Peyer's patch (tissue), 4 donors: ENCODE results near the gene CYB5R3. TPM values are rescaled to one million over a fixed set of nuclear protein-coding genes. Genes with fewer than 3 reads are reported as not detected.
A peak's percentile ranks its signal among the peaks of the same experiment; 100 is the strongest.

Source experiments
- DNase-seq, 3 donors: peaks; one replicate each; pipeline ENCODE4 v3.0.0-alpha.2; 2017 to 2019
- H3K27ac ChIP-seq, 4 donors: fragments of 200-600 bp; sonication (generic); one replicate each; pipeline ENCODE4 v1.5.1; 2016 to 2019
- H3K27me3 ChIP-seq, 2 donors: fragments of 200-600 bp; sonication (generic); one replicate each; pipeline ENCODE4 v1.5.1; 2019
- H3K36me3 ChIP-seq, 3 donors: fragments of 200-600 bp; sonication (generic); one replicate each; pipeline ENCODE4 v1.5.1; 2016 to 2019
- H3K4me1 ChIP-seq, 4 donors: fragments of 200-600 bp; sonication (generic); one replicate each; pipeline ENCODE4 v1.5.1; 2016 to 2019
- H3K4me3 ChIP-seq, 4 donors: fragments of 200-600 bp; sonication (generic); 1 replicate in 3 of 4; 2 replicates in 1 of 4; pipeline ENCODE4 v1.5.1; 2016 to 2019; ENCODE audit warnings: mild to moderate bottlenecking in 1 of 4
- H3K9me3 ChIP-seq, 4 donors: fragments of 200-600 bp; sonication (generic); one replicate each; pipeline ENCODE4 v1.5.1; 2016 to 2019; ENCODE audit warnings: mild to moderate bottlenecking in 1 of 4
- POLR2A ChIP-seq, 2 donors: fragments of 450-650 bp; IDR thresholded peaks; one replicate each; pipeline ENCODE4 v1.5.1; 2017; ENCODE audit warnings: antibody characterized with exemption in 2 of 2, mild to moderate bottlenecking in 2 of 2, moderate library complexity in 2 of 2
- total RNA-seq, 4 donors: library from RNA; depleted of rRNA; stranded (reverse); fragments of >200 nt; gene quantifications; one replicate each; pipeline ENCODE4 v1.1.0, GENCODE V29; 2016
- TF ChIP-seq, protein P1 (sequence below), 6 experiments: fragments of 450-650 bp in 4 of 6; fragments of 200-600 bp in 2 of 6; sonication (generic) in 1 of 6; IDR thresholded peaks; one replicate each; pipeline ENCODE4 v1.5.1; 2017 to 2019; ENCODE audit warnings: antibody characterized with exemption in 6 of 6, mild to moderate bottlenecking in 3 of 6, moderate library complexity in 1 of 6

Gene CYB5R3
- total RNA-seq, 4 donors from 2014 or later = 59.4 to 147 (median 117) TPM

DNA sequence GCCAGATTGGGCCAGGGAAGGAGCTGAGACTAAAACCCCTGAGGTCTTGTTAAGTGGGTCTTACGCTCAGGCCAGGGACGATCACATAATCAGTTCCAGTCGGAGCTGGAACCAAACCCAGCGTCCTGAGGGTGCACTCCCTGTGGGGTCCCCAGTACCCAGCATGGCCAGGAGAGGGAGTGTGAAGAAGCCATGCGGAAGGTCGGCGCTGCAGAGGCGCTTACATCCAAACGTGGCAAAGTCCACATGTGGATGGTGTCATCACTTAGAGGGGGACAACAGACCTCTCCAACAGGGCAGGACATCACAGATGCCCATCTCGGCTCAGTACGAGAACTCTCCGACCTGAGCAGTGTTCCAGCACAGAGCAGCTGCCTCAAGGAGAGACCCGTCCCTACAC lies 17.1 kb downstream of the CYB5R3 start:
- Histone ChIP-seq H3K4me3 (no peak overlapping the region), H3K36me3 (peaks cover 0 to 97% (median 0%) of the 10 kb centered on the region in 3 donors), H3K27ac (no peak overlapping the region), H3K27me3 (no peaks in the 10 kb centered on the region), H3K9me3 (no peaks in the 10 kb centered on the region), H3K4me1 (no peaks in the 10 kb centered on the region)
- peak in 1 of 3 donors; percentile 44 for DNase-seq
- TF ChIP-seq, protein P1, sequence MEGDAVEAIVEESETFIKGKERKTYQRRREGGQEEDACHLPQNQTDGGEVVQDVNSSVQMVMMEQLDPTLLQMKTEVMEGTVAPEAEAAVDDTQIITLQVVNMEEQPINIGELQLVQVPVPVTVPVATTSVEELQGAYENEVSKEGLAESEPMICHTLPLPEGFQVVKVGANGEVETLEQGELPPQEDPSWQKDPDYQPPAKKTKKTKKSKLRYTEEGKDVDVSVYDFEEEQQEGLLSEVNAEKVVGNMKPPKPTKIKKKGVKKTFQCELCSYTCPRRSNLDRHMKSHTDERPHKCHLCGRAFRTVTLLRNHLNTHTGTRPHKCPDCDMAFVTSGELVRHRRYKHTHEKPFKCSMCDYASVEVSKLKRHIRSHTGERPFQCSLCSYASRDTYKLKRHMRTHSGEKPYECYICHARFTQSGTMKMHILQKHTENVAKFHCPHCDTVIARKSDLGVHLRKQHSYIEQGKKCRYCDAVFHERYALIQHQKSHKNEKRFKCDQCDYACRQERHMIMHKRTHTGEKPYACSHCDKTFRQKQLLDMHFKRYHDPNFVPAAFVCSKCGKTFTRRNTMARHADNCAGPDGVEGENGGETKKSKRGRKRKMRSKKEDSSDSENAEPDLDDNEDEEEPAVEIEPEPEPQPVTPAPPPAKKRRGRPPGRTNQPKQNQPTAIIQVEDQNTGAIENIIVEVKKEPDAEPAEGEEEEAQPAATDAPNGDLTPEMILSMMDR (IDR thresholded peaks at IDR 0.05) = peak in 1 of 6 experiments; percentile 14
- no peak for TF ChIP-seq POLR2A (IDR thresholded peaks at IDR 0.05)

GRCh38 chr22:42630901-42631602 lies 18.1 kb downstream of the CYB5R3 start:
- H3K27ac ChIP-seq = no peak overlapping the region
- DNase-seq = peak in 1 of 3 donors; percentile 48
- no peaks in the 10 kb centered on the region for H3K27me3 ChIP-seq
- H3K4me3 ChIP-seq = no peak overlapping the region
- no peaks in the 10 kb centered on the region for H3K9me3 ChIP-seq
- peaks cover 0 to 100% (median 0%) of the 10 kb centered on the region in 3 donors for H3K36me3 ChIP-seq
- TF ChIP-seq, protein P1 (IDR thresholded peaks at IDR 0.05) = no peak
- TF ChIP-seq POLR2A (IDR thresholded peaks at IDR 0.05) = no peak
- H3K4me1 ChIP-seq = no peaks in the 10 kb centered on the region

- H3K27me3 ChIP-seq = no peaks in the 10 kb centered on the region
- TF ChIP-seq POLR2A (IDR thresholded peaks at IDR 0.05) = no peak
- TF ChIP-seq, protein P1 (IDR thresholded peaks at IDR 0.05) = no peak
- peaks cover 0 to 100% (median 0%) of the 10 kb centered on the region in 3 donors for H3K36me3 ChIP-seq
- H3K4me1 ChIP-seq = no peaks in the 10 kb centered on the region
- no peak overlapping the region for H3K27ac ChIP-seq
- DNase-seq = no peak
- no peaks in the 10 kb centered on the region for H3K9me3 ChIP-seq
- H3K4me3 ChIP-seq = no peak overlapping the region
Observed at GRCh38 chr22:42630211-42630610, 19.0 kb downstream of the CYB5R3 start.

DNA sequence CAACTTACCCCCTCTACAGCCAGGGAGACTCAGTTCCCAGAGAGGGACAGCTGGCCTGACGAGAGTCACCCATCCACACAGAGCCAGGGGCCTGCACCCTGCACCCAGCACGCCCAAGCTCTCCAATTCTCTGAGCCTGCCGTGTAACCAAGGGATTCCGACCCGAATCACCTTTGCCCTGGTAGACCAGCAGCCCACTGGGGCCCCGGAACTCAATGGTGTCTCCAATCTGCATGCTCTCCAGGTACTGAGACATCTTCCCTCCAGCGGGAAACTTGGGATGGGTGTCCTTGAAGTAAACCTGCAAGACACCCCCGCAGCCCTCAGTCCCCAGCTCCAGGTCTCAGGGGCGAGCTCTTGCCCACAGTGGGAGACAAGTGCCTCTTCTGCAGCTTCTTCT lies 21.2 kb downstream of the CYB5R3 start:
- no peak for DNase-seq
- TF ChIP-seq, protein P1 (IDR thresholded peaks at IDR 0.05) = no peak
- no peak for TF ChIP-seq POLR2A (IDR thresholded peaks at IDR 0.05)
- Histone ChIP-seq H3K4me3 (no peak overlapping the region), H3K4me1 (peaks cover 0 to 15% (median 6%) of the 10 kb centered on the region in 4 donors), H3K36me3 (peaks cover 0 to 96% (median 0%) of the 10 kb centered on the region in 3 donors), H3K27me3 (no peaks in the 10 kb centered on the region), H3K27ac (no peak overlapping the region), H3K9me3 (no peaks in the 10 kb centered on the region)

DNA sequence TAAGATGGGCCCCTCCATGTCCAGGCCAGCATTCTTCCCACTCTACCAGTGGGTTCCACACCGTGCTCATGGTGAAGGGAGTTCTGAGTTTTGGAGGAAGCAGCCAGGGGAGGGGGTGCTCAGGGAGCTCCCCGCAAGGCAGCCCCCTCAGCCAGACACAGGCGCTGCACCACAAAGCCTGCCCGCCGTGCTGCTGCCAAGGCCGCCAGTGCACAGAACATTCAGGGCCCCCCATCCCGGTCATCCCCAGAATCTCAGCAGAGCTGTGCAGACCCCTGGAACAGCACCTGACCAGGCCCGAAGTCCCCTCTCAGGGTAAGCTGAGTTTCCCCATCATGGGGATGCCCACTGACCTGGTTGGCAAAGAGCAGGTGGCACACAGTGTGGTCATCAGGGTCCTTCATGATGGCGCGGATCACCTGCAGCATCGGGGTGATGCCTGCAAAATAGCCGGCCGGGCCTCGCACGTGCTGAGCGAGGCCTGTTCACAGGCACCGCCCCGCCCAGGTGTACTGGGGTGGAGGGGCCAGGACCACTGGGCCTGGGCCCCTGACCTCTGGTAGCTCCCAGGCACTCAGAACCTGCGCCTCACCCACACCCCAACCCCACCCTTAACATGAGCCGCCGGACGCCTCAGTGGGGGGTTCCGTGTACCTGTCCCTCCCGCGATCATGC lies 22.1 kb downstream of the CYB5R3 start:
- peaks cover 0 to 95% (median 0%) of the 10 kb centered on the region in 3 donors for H3K36me3 ChIP-seq
- peaks cover 0 to 18% (median 8%) of the 10 kb centered on the region in 4 donors for H3K4me1 ChIP-seq
- TF ChIP-seq POLR2A (IDR thresholded peaks at IDR 0.05) = no peak
- TF ChIP-seq, protein P1 (IDR thresholded peaks at IDR 0.05) = no peak
- H3K4me3 ChIP-seq = no peak overlapping the region
- DNase-seq = no peak
- no peaks in the 10 kb centered on the region for H3K9me3 ChIP-seq
- no peaks in the 10 kb centered on the region for H3K27me3 ChIP-seq
- no peak overlapping the region for H3K27ac ChIP-seq
